Prostate gland (tissue), 2 donors: ENCODE measurements around the gene LMBRD2. TPM values are rescaled to one million over a fixed set of nuclear protein-coding genes. Genes with fewer than 3 reads are reported as not detected.
A peak's percentile ranks its signal among the peaks of the same experiment; 100 is the strongest.

Experiments used
- DNase-seq: peaks from one replicate; pipeline ENCODE4 v3.0.0-alpha.2; 2019; ENCODE audit warnings: low spot score
- H3K27ac ChIP-seq, 2 donors: fragments of 200-600 bp; sonication (generic); 2 replicates each; pipeline ENCODE4 v1.5.1; 2017 to 2019
- H3K27me3 ChIP-seq: fragments of 200-600 bp; sonication (generic); replicated peaks from 2 replicates; pipeline ENCODE4 v1.5.1; 2019; ENCODE audit not compliant: insufficient read depth
- H3K36me3 ChIP-seq, 2 donors: fragments of 200-600 bp; sonication (generic); 1 replicate in 1 of 2; 2 replicates in 1 of 2; pipeline versions ENCODE4 v1.5.1 to v1.8.1; 2017 to 2019
- H3K4me1 ChIP-seq: fragments of 200-600 bp; sonication (generic); replicated peaks from 2 replicates; pipeline ENCODE4 v1.5.1; 2019
- H3K4me3 ChIP-seq, 2 donors: fragments of 200-600 bp; sonication (generic); 2 replicates each; pipeline ENCODE4 v1.5.1; 2017 to 2019
- H3K9me3 ChIP-seq: fragments of 200-600 bp; sonication (generic); 2 replicates; pipeline ENCODE4 v1.5.1; 2017
- CTCF ChIP-seq, 4 experiments: fragments of 200-600 bp in 2 of 4; fragments of 450-650 bp in 2 of 4; sonication (generic) in 2 of 4; IDR thresholded peaks; 1 replicate in 3 of 4; 2 replicates in 1 of 4; pipeline ENCODE4 v1.5.1; 2016 to 2019; ENCODE audit warnings: antibody characterized with exemption in 4 of 4, mild to moderate bottlenecking in 2 of 4, moderate library complexity in 2 of 4
- POLR2A ChIP-seq: fragments of 450-650 bp; IDR thresholded peaks from one replicate; pipeline ENCODE4 v1.6.1; 2016; ENCODE audit warnings: antibody characterized with exemption, mild to moderate bottlenecking
- POLR2AphosphoS5 ChIP-seq: sonication (generic); formaldehyde crosslinking; IDR thresholded peaks from one replicate; pipeline ENCODE4 v1.6.1; 2017; ENCODE audit warnings: antibody characterized with exemption
- WGBS: methylation state at CpG from one replicate; pipeline ENCODE4 v1.1.5; 2018; 5-methylcytosine and 5-hydroxymethylcytosine counted together
- intact Hi-C: fragments of 100-400 bp; cut with DNase I; formaldehyde crosslinking; loops from one replicate; pipeline ENCODE4 v1.14.2; 2022
- total RNA-seq, 2 donors: library from RNA; depleted of rRNA; stranded (reverse); fragments of >200 nt; gene quantifications; one replicate each; pipeline ENCODE4 v1.1.0, GENCODE V29; 2016

Gene LMBRD2
- total RNA-seq, 2 donors from 2014 or later: 7.4 to 15.7 TPM

GRCh38 chr5:36178524-36178890 lies 26.8 kb upstream of the LMBRD2 start:
- TF ChIP-seq CTCF (IDR thresholded peaks at IDR 0.05): no peak
- no peak for TF ChIP-seq POLR2A
- no peak for TF ChIP-seq POLR2AphosphoS5
- intact Hi-C loops: loop anchor here (5.0 kb wide), 2 partner anchors 124 to 219 kb away; partner anchors contain the start of gene RANBP3L
- H3K27me3 ChIP-seq: no peaks in the 10 kb centered on the region

GRCh38 chr5:36177715-36178523 lies 26.2 kb upstream of the LMBRD2 start:
- Histone ChIP-seq H3K27ac (no peak overlapping the region), H3K4me3 (no peak overlapping the region), H3K27me3 (no peaks in the 10 kb centered on the region), H3K36me3 (no peaks in the 10 kb centered on the region), H3K9me3 (no peaks in the 10 kb centered on the region), H3K4me1 (peaks cover 4% of the 10 kb centered on the region)
- intact Hi-C loops: loop anchor here (5.0 kb wide), 2 partner anchors 124 to 219 kb away; partner anchors contain the start of gene RANBP3L
- DNase-seq: no peak
- TF ChIP-seq POLR2A: no peak
- TF ChIP-seq POLR2AphosphoS5: peak; percentile 19
- peak in 3 of 4 experiments; percentile 53 to 58 (median 54) for TF ChIP-seq CTCF (IDR thresholded peaks at IDR 0.05)
- WGBS: 60% methylated on average over 2 of the region's 2 CpGs

More at GRCh38 chr5:36178524-36178890, 26.8 kb upstream of the LMBRD2 start:
- Histone ChIP-seq H3K4me3 (no peak overlapping the region), H3K4me1 (peaks cover 4% of the 10 kb centered on the region), H3K27ac (no peak overlapping the region), H3K9me3 (no peaks in the 10 kb centered on the region), H3K36me3 (no peaks in the 10 kb centered on the region)
- no peak for DNase-seq
- WGBS: 93% methylated on average over 3 of the region's 3 CpGs

- Histone ChIP-seq H3K27ac (no peak overlapping the region), H3K4me3 (no peak overlapping the region), H3K9me3 (no peaks in the 10 kb centered on the region), H3K36me3 (no peaks in the 10 kb centered on the region), H3K27me3 (no peaks in the 10 kb centered on the region), H3K4me1 (peaks cover 4% of the 10 kb centered on the region)
- DNase-seq: no peak
- TF ChIP-seq CTCF (IDR thresholded peaks at IDR 0.05) (no peak), POLR2AphosphoS5 (no peak), POLR2A (no peak)
- intact Hi-C loops: loop anchor here (5.0 kb wide), 2 partner anchors 125 to 220 kb away; partner anchors contain the start of gene RANBP3L
- WGBS: 90% methylated on average over 2 of the region's 2 CpGs
These were observed 25.5 kb upstream of the LMBRD2 start for GRCh38 chr5:36177154-36177553.

- intact Hi-C loops: loop anchor here (5.0 kb wide), 2 partner anchors 127 to 222 kb away; partner anchors contain the start of gene RANBP3L
These were observed 23.4 kb upstream of the LMBRD2 start for GRCh38 chr5:36175043-36175442.

More at GRCh38 chr5:36175043-36175442, 23.4 kb upstream of the LMBRD2 start:
- peaks cover 2% of the 10 kb centered on the region for H3K4me1 ChIP-seq
- H3K27ac ChIP-seq: no peak overlapping the region
- H3K9me3 ChIP-seq: no peaks in the 10 kb centered on the region
- no peaks in the 10 kb centered on the region for H3K27me3 ChIP-seq
- no peak for TF ChIP-seq CTCF (IDR thresholded peaks at IDR 0.05)
- no peak for TF ChIP-seq POLR2AphosphoS5
- no peak for TF ChIP-seq POLR2A
- H3K36me3 ChIP-seq: peaks cover 0 to 5% of the 10 kb centered on the region in 2 donors
- WGBS: 83% methylated on average over 5 of the region's 5 CpGs
- no peak overlapping the region for H3K4me3 ChIP-seq
- DNase-seq: no peak
